Mucosa of descending colon (tissue), 3 donors: ENCODE results near the gene CACNA1D. TPM values are rescaled to one million over a fixed set of nuclear protein-coding genes. Genes with fewer than 3 reads are reported as not detected.

Experiments used
- ATAC-seq: fragments of 200-7000 bp; cut with Tn5 transposase; one replicate; pipeline ENCODE4 v1.9.1; 2020; ENCODE audit warnings: mild to moderate bottlenecking, moderate library complexity
- DNase-seq, 3 donors: peaks; one replicate each; pipeline ENCODE4 v3.0.0-alpha.2; 2020
- H3K36me3 ChIP-seq: fragments of 200-600 bp; one replicate; pipeline ENCODE4 v1.8.0; 2021; ENCODE audit warnings: low read depth, mild to moderate bottlenecking
- H3K4me1 ChIP-seq: fragments of 200-600 bp; one replicate; pipeline ENCODE4 v1.8.0; 2021; ENCODE audit warnings: low read depth, mild to moderate bottlenecking
- H3K4me3 ChIP-seq: fragments of 200-600 bp; one replicate; pipeline ENCODE4 v1.8.0; 2021; ENCODE audit warnings: mild to moderate bottlenecking
- H3K9me3 ChIP-seq: fragments of 200-600 bp; one replicate; pipeline ENCODE4 v1.8.0; 2021; ENCODE audit warnings: mild to moderate bottlenecking
- CTCF ChIP-seq: fragments of 200-600 bp; IDR thresholded peaks from one replicate; pipeline ENCODE4 v1.8.0; 2022; ENCODE audit warnings: antibody characterized with exemption, mild to moderate bottlenecking
- intact Hi-C, 2 donors: fragments of 100-400 bp; cut with DNase I in 1 of 2; cut with micrococcal nuclease in 1 of 2; formaldehyde crosslinking; loops; one replicate each; pipeline versions ENCODE4 v1.11.0 to v1.11.1; 2022; cut with DNase I, micrococcal nuclease
- total RNA-seq, 3 donors: library from RNA; stranded (reverse); fragmentation: NEBNext Ultra II Directional in 2 of 3; extraction: Animal tissue kit (Norgen Biotek cat#: 25700) in 2 of 3; gene quantifications; one replicate each; pipeline versions ENCODE4 v1.2.1 to v1.2.4, GENCODE V29; 2021 to 2023
- donor health status: DM: no; HTN: no; CAD: no; lungs with moderate emphysema.
- donor health status: DM: no; HTN: no; CAD: no.
- donor health status: DM: no; HTN: yes; CAD: no.

Gene CACNA1D
- total RNA-seq, 3 donors from 2014 or later, result 13.8 to 38.1 (median 22.2) TPM

GRCh38 chr3:53533472-53533871, 39.1 kb downstream of the CACNA1D start:
- intact Hi-C loops, result no loop called here
- ATAC-seq (no peak), DNase-seq (no peak)
- Histone ChIP-seq H3K36me3 (no peaks in the 10 kb centered on the region), H3K4me1 (no peaks in the 10 kb centered on the region), H3K9me3 (no peaks in the 10 kb centered on the region), H3K4me3 (no peak overlapping the region)
- no peak for TF ChIP-seq CTCF

- Histone ChIP-seq H3K9me3 (no peaks in the 10 kb centered on the region), H3K4me3 (no peak overlapping the region), H3K36me3 (no peaks in the 10 kb centered on the region), H3K4me1 (no peaks in the 10 kb centered on the region)
- DNase-seq (no peak), ATAC-seq (no peak)
- intact Hi-C loops, result no loop called here
- TF ChIP-seq CTCF, result no peak
Observed at GRCh38 chr3:53534216-53534615, 39.8 kb downstream of the CACNA1D start.

- no peak overlapping the region for H3K4me3 ChIP-seq
- TF ChIP-seq CTCF, result no peak
- H3K4me1 ChIP-seq, result no peaks in the 10 kb centered on the region
- DNase-seq, result no peak
- intact Hi-C loops, result no loop called here
- ATAC-seq, result no peak
- H3K36me3 ChIP-seq, result no peaks in the 10 kb centered on the region
- H3K9me3 ChIP-seq, result no peaks in the 10 kb centered on the region
Observed at GRCh38 chr3:53534676-53535400, 40.4 kb downstream of the CACNA1D start.

- Histone ChIP-seq H3K36me3 (no peaks in the 10 kb centered on the region), H3K9me3 (no peaks in the 10 kb centered on the region), H3K4me3 (no peak overlapping the region), H3K4me1 (no peaks in the 10 kb centered on the region)
- TF ChIP-seq CTCF, result no peak
- intact Hi-C loops, result no loop called here
- DNase-seq (no peak), ATAC-seq (no peak)
Observed at GRCh38 chr3:53536282-53536681, 41.9 kb downstream of the CACNA1D start.

- no peak for TF ChIP-seq CTCF
- H3K4me1 ChIP-seq, result no peaks in the 10 kb centered on the region
- intact Hi-C loops, result no loop called here
- no peaks in the 10 kb centered on the region for H3K9me3 ChIP-seq
- no peaks in the 10 kb centered on the region for H3K36me3 ChIP-seq
- no peak for ATAC-seq
- H3K4me3 ChIP-seq, result no peak overlapping the region
- no peak for DNase-seq
Observed at GRCh38 chr3:53544357-53544756, 49.9 kb downstream of the CACNA1D start.
